ENCODE results near the gene FGD1. TPM values are rescaled to one million over a fixed set of nuclear protein-coding genes. Genes with fewer than 3 reads are reported as not detected.
"Not testable (repeated sequence)": the region's sequence is repeated elsewhere in the genome, so short reads cannot be mapped to it uniquely, and the experiment has no call there.

Gene FGD1
- total RNA-seq, 2 experiments from 2014 or later = 0.08 to 0.16 TPM

DNA sequence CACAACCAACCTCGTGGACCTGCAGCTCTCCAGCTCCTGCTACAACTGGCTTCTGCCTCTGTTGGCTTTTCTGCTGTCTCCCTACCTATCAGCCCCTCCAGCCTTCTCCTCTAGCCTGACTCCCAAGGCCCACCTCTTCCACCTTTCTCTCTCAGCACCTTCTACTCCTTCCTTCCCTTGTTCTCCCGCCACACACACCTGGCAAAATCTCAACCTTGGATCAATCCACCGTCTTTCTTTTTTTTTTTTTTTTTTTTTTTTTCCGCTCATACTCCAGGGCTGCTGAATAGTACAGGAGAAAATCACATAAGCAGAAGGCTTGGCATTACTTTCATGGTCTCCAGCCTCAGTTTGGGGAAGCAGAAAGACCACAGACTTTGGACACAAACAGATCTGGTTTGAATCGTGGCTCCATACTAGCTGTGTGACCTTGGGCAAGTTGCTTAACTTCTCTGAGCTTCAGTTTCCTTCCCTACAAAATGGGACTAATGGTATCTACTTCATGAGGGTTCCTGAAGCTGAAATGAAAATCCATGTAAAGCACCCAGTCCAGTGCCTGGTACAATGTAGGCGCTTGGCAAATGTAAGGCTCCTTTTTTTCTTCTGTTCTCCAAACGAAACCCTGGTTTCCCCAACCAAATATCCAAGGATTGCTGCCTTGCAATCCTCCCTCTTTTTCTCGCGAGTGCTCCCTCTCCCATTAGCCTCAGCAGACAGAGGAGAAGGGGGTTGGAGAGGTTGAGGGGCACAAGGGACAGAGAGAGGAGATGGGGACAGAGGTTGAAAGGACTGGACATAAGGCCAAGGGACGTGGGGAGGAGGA lies 1.7 kb downstream of the FGD1 start:
- Histone ChIP-seq H3K9me3 (ENCODE audit: low read length) (no peaks in the 10 kb centered on the region), H3K36me3 (ENCODE audit: insufficient read depth, low read length) (no peaks in the 10 kb centered on the region), H3K4me3 (ENCODE audit: low read depth, low read length, poor library complexity, severe bottlenecking) (no peak overlapping the region), H2AFZ (ENCODE audit: low read length) (no peak overlapping the region), H3K4me1 (ENCODE audit: insufficient read depth, low read length, poor library complexity, severe bottlenecking) (no peaks in the 10 kb centered on the region), H3K9me2 (ENCODE audit: insufficient read depth, low read length) (no peaks in the 10 kb centered on the region), H4K20me1 (ENCODE audit: insufficient read depth, low read length) (no peaks in the 10 kb centered on the region), H3K4me2 (ENCODE audit: low read length) (no peak overlapping the region), H3K79me2 (ENCODE audit: insufficient read depth, low read depth, low read length) (no peaks in the 10 kb centered on the region), H3K27ac (ENCODE audit: low read depth, low read length, poor library complexity, severe bottlenecking) (no peak overlapping the region)
- CTCF ChIA-PET (ENCODE audit: unreplicated experiment) = no interaction called here
- no peak for DNase-seq (ENCODE audit: low spot score)
- POLR2A ChIA-PET = no interaction called here
- no TSS peak for BruUV-seq (replicated peaks)
- intact Hi-C loops (cut with micrococcal nuclease; ENCODE audit: unreplicated experiment) = no loop called here
- TF ChIP-seq, protein P1, sequence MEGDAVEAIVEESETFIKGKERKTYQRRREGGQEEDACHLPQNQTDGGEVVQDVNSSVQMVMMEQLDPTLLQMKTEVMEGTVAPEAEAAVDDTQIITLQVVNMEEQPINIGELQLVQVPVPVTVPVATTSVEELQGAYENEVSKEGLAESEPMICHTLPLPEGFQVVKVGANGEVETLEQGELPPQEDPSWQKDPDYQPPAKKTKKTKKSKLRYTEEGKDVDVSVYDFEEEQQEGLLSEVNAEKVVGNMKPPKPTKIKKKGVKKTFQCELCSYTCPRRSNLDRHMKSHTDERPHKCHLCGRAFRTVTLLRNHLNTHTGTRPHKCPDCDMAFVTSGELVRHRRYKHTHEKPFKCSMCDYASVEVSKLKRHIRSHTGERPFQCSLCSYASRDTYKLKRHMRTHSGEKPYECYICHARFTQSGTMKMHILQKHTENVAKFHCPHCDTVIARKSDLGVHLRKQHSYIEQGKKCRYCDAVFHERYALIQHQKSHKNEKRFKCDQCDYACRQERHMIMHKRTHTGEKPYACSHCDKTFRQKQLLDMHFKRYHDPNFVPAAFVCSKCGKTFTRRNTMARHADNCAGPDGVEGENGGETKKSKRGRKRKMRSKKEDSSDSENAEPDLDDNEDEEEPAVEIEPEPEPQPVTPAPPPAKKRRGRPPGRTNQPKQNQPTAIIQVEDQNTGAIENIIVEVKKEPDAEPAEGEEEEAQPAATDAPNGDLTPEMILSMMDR (conservative IDR thresholded peaks at IDR 0.05; ENCODE audit: low read length) = no peak
- no peak for TF ChIP-seq EZH2phosphoT487 (IDR thresholded peaks at IDR 0.05; ENCODE audit: borderline replicate concordance, low read depth, low read length)

- Histone ChIP-seq H3K9me2 (ENCODE audit: insufficient read depth, low read length) (no peaks in the 10 kb centered on the region), H3K9me3 (ENCODE audit: low read length) (no peaks in the 10 kb centered on the region), H3K4me3 (ENCODE audit: low read depth, low read length, poor library complexity, severe bottlenecking) (no peak overlapping the region), H3K27ac (ENCODE audit: low read depth, low read length, poor library complexity, severe bottlenecking) (no peak overlapping the region), H4K20me1 (ENCODE audit: insufficient read depth, low read length) (no peaks in the 10 kb centered on the region), H3K79me2 (ENCODE audit: insufficient read depth, low read depth, low read length) (no peaks in the 10 kb centered on the region), H3K36me3 (ENCODE audit: insufficient read depth, low read length) (no peaks in the 10 kb centered on the region), H2AFZ (ENCODE audit: low read length) (no peak overlapping the region), H3K4me2 (ENCODE audit: low read length) (no peak overlapping the region), H3K4me1 (ENCODE audit: insufficient read depth, low read length, poor library complexity, severe bottlenecking) (no peaks in the 10 kb centered on the region)
- no peak for DNase-seq (ENCODE audit: low spot score)
- no TSS peak for BruUV-seq (replicated peaks)
- ChIA-PET CTCF (ENCODE audit: unreplicated experiment) (no interaction called here), POLR2A (interaction anchor here (0.7 kb wide), 1 partner anchor 70 kb away, joined by 6 read pairs; no protein-coding TSS in a partner anchor)
- intact Hi-C loops (cut with micrococcal nuclease; ENCODE audit: unreplicated experiment) = no loop called here
- TF ChIP-seq, protein P1 (conservative IDR thresholded peaks at IDR 0.05; ENCODE audit: low read length) = no peak
- TF ChIP-seq EZH2phosphoT487 (IDR thresholded peaks at IDR 0.05; ENCODE audit: borderline replicate concordance, low read depth, low read length) = no peak
Measured at GRCh38 chrX:54492340-54492739, 3.7 kb downstream of the FGD1 start.

GRCh38 chrX:54489819-54490218 lies 6.2 kb downstream of the FGD1 start:
- POLR2A ChIA-PET; H3K9me3 ChIP-seq (ENCODE audit: low read length); H2AFZ ChIP-seq (ENCODE audit: low read length); H3K9me2 ChIP-seq (ENCODE audit: insufficient read depth, low read length); H4K20me1 ChIP-seq (ENCODE audit: insufficient read depth, low read length); DNase-seq (ENCODE audit: low spot score); H3K4me2 ChIP-seq (ENCODE audit: low read length); CTCF ChIA-PET (ENCODE audit: unreplicated experiment); H3K4me3 ChIP-seq (ENCODE audit: low read depth, low read length, poor library complexity, severe bottlenecking); H3K36me3 ChIP-seq (ENCODE audit: insufficient read depth, low read length); BruUV-seq (replicated peaks); H3K4me1 ChIP-seq (ENCODE audit: insufficient read depth, low read length, poor library complexity, severe bottlenecking); intact Hi-C loops (cut with micrococcal nuclease; ENCODE audit: unreplicated experiment); H3K79me2 ChIP-seq (ENCODE audit: insufficient read depth, low read depth, low read length); H3K27ac ChIP-seq (ENCODE audit: low read depth, low read length, poor library complexity, severe bottlenecking): not testable (repeated sequence)
